B cell (primary cell): ENCODE results near the gene NAT14. TPM values are rescaled to one million over a fixed set of nuclear protein-coding genes. Genes with fewer than 3 reads are reported as not detected.

ENCODE experiments used
- ATAC-seq: fragments of 200-7000 bp; cut with Tn5 transposase; one replicate; pipeline ENCODE4 v1.10.0; 2021; ENCODE audit warnings: low read depth, mild to moderate bottlenecking, moderate number of reproducible peaks, moderate library complexity
- CTCF ChIA-PET: fragments of 350-600 bp; sonication (Branson Sonifier 250); formaldehyde crosslinking; loops from one replicate; lab custom pipeline; 2021; ENCODE audit warnings: antibody characterized with exemption, inconsistent platforms; lab: Charles Lee
- POLR2A ChIA-PET: fragments of 350-600 bp; sonication (Branson Sonifier 250); formaldehyde crosslinking; loops from one replicate; lab custom pipeline; 2021; ENCODE audit warnings: antibody characterized with exemption; lab: Charles Lee
- DNase-seq: peaks from one replicate; pipeline ENCODE4 v3.0.0; 2013
- H2AFZ ChIP-seq: 2 replicates; pipeline ENCODE4 v1.6.1; 2012; ENCODE audit warnings: mild to moderate bottlenecking, low read depth, low read length; ENCODE audit not compliant: insufficient read depth, poor library complexity, severe bottlenecking
- H3K27ac ChIP-seq, 2 donors: 1 replicate in 1 of 2; 2 replicates in 1 of 2; pipeline ENCODE4 v1.5.1; 2012 to 2013; ENCODE audit warnings: low read length in 2 of 2, mild to moderate bottlenecking in 2 of 2, moderate library complexity in 1 of 2
- H3K27me3 ChIP-seq, 4 experiments: fragments of 200-600 bp in 1 of 4; sonication (generic) in 1 of 4; replicated peaks in 1 of 4; 1 replicate in 2 of 4; 2 replicates in 2 of 4; pipeline versions ENCODE4 v1.6.1 to v1.7.0; 2013 to 2016; ENCODE audit warnings: low read length in 3 of 4, mild to moderate bottlenecking in 2 of 4, mixed read lengths in 1 of 4, moderate library complexity in 1 of 4; ENCODE audit not compliant: insufficient read depth in 4 of 4, control insufficient read depth in 3 of 4; ENCODE audit errors: control extremely low read depth in 1 of 4
- H3K36me3 ChIP-seq, 2 experiments: replicated peaks in 1 of 2; 1 replicate in 1 of 2; 2 replicates in 1 of 2; pipeline versions ENCODE4 v1.6.1 to v1.7.1; 2013; ENCODE audit warnings: low read length in 1 of 2; ENCODE audit not compliant: insufficient read depth in 2 of 2, control insufficient read depth in 1 of 2; ENCODE audit errors: control extremely low read depth in 1 of 2, extremely low read depth in 1 of 2
- H3K4me1 ChIP-seq, 2 donors: fragments of 200-600 bp in 1 of 2; sonication (generic) in 1 of 2; 1 replicate in 1 of 2; 2 replicates in 1 of 2; pipeline versions ENCODE4 v1.5.1 to v1.6.1; 2013 to 2017; ENCODE audit warnings: low read length in 2 of 2; ENCODE audit not compliant: control insufficient read depth in 2 of 2, insufficient read depth in 2 of 2
- H3K4me2 ChIP-seq: replicated peaks from 2 replicates; pipeline ENCODE3; 2012; ENCODE audit warnings: mild to moderate bottlenecking, low read depth, low read length; ENCODE audit not compliant: poor library complexity, severe bottlenecking
- H3K4me3 ChIP-seq, 5 experiments: fragments of 200-600 bp in 1 of 5; sonication (generic) in 1 of 5; 1 replicate in 3 of 5; 2 replicates in 2 of 5; pipeline versions ENCODE4 v1.5.1 to v1.7.0; 2011 to 2016; ENCODE audit warnings: low read length in 4 of 5, mild to moderate bottlenecking in 4 of 5, low read depth in 2 of 5, control low read depth in 1 of 5, moderate library complexity in 1 of 5; ENCODE audit not compliant: insufficient read depth in 1 of 5; ENCODE audit errors: control extremely low read depth in 1 of 5, extremely low read depth in 1 of 5
- H3K79me2 ChIP-seq: fragments of 200-600 bp; sonication (generic); one replicate; pipeline ENCODE4 v1.6.0; 2016; ENCODE audit warnings: low read length; ENCODE audit not compliant: control insufficient read depth, insufficient read depth
- H3K9ac ChIP-seq: fragments of 200-600 bp; sonication (generic); 2 replicates; pipeline ENCODE4 v1.6.1; 2017; ENCODE audit warnings: mild to moderate bottlenecking, low read length, moderate library complexity
- H3K9me3 ChIP-seq, 3 donors: one replicate each; pipeline versions ENCODE4 v1.6.1 to v1.7.1; 2013; ENCODE audit warnings: low read length in 2 of 3; ENCODE audit not compliant: control insufficient read depth in 2 of 3, insufficient read depth in 1 of 3; ENCODE audit errors: control extremely low read depth in 1 of 3
- H4K20me1 ChIP-seq: 2 replicates; pipeline ENCODE4 v1.6.0; 2012; ENCODE audit warnings: mild to moderate bottlenecking, low read length; ENCODE audit not compliant: insufficient read depth, control insufficient read depth, poor library complexity, severe bottlenecking
- H3K27ac Mint-ChIP-seq: one replicate; pipeline ENCODE4 v1.8.0; 2021; ENCODE audit warnings: mixed read lengths
- H3K27me3 Mint-ChIP-seq: one replicate; pipeline ENCODE4 v1.8.0; 2021; ENCODE audit warnings: mixed read lengths
- H3K4me1 Mint-ChIP-seq: one replicate; pipeline ENCODE4 v1.8.0; 2021; ENCODE audit warnings: mixed read lengths
- H3K4me3 Mint-ChIP-seq: one replicate; pipeline ENCODE4 v1.8.0; 2021; ENCODE audit warnings: mixed read lengths
- H3K9me3 Mint-ChIP-seq: one replicate; pipeline ENCODE4 v1.8.0; 2022; ENCODE audit warnings: mixed read lengths; ENCODE audit not compliant: insufficient read depth
- CTCF ChIP-seq: fragments of 200-600 bp; IDR thresholded peaks from one replicate; pipeline ENCODE4 v1.8.0; 2022; ENCODE audit warnings: antibody characterized with exemption, mild to moderate bottlenecking
- EZH2 ChIP-seq: IDR thresholded peaks from 2 replicates; pipeline ENCODE4 v1.6.1; 2012; ENCODE audit warnings: borderline replicate concordance, low read depth, mild to moderate bottlenecking, moderate library complexity, low read length; ENCODE audit not compliant: insufficient read depth, poor library complexity, severe bottlenecking
- WGBS: methylation state at CpG from one replicate; pipeline ENCODE4 v1.1.5; 2013; ENCODE audit warnings: missing lambda C conversion rate; ENCODE audit not compliant: insufficient coverage; 5-methylcytosine and 5-hydroxymethylcytosine counted together
- intact Hi-C: fragments of 100-400 bp; cut with micrococcal nuclease; formaldehyde crosslinking; loops from one replicate; pipeline ENCODE4 v1.10.0; 2022
- polyA plus RNA-seq: library from polyadenylated mRNA; depleted of rRNA; stranded (reverse); fragments of >200 nt; gene quantifications from 2 replicates; pipeline ENCODE4 v1.2.3, GENCODE V29; 2012
- total RNA-seq, 2 donors: library from RNA; stranded (reverse); fragments of 120-200 nt in 1 of 2; gene quantifications; 1 replicate in 1 of 2; 2 replicates in 1 of 2; pipeline versions ENCODE4 v1.2.3 to v1.2.4, GENCODE V29; 2013 to 2022

The NAT14 gene
- total and polyA plus RNA-seq, 2 donors (not counting 1 experiment from before 2014, with no cell fraction given), result 10.7 to 15.1 TPM

- Histone ChIP-seq H3K36me3 (no peaks in the 10 kb centered on the region), H4K20me1 (no peaks in the 10 kb centered on the region), H3K79me2 (no peaks in the 10 kb centered on the region), H3K9me3 (no peaks in the 10 kb centered on the region), H3K27ac (no peak overlapping the region), H3K4me2 (peak overlapping the region; percentile 53), H3K4me3 (no peak overlapping the region), H3K9ac (no peak overlapping the region), H3K4me1 (peaks cover 4 to 6% of the 10 kb centered on the region in 2 donors), H2AFZ (peak overlapping the region; percentile 62), H3K27me3 (no peaks in the 10 kb centered on the region)
- 0% methylated on average over 1 of the region's 4 CpGs for WGBS
- Mint-ChIP-seq H3K9me3 (no peaks in the 10 kb centered on the region), H3K4me1 (peaks cover 6% of the 10 kb centered on the region), H3K27ac (no peak overlapping the region), H3K27me3 (no peaks in the 10 kb centered on the region), H3K4me3 (no peak overlapping the region)
- POLR2A ChIA-PET, result interaction anchor here (0.7 to 1.6 kb wide), 2 partner anchors 9 to 27 kb away, joined by 5 to 10 read pairs; partner anchors contain the start of gene ZNF628
- TF ChIP-seq EZH2 (no peak), CTCF (peak; percentile 54)
- intact Hi-C loops, result loop anchor here (1.0 kb wide), 1 partner anchor 163 kb away; no protein-coding TSS in a partner anchor
- ATAC-seq, result no peak
- no peak for DNase-seq
- CTCF ChIA-PET, result interaction anchor here (0.6 to 4.1 kb wide), 23 partner anchors 9 to 327 kb away, joined by 3 to 70 read pairs (median 5); partner anchors contain the start of genes CCDC106, FIZ1, ZNF524 and ZNF628
Measured at GRCh38 chr19:55468054-55468393, 17.0 kb upstream of the NAT14 start.

GRCh38 chr19:55471266-55471665 lies 13.7 kb upstream of the NAT14 start:
- Mint-ChIP-seq H3K4me1 (peaks cover 9% of the 10 kb centered on the region), H3K27ac (no peak overlapping the region), H3K27me3 (no peaks in the 10 kb centered on the region), H3K9me3 (no peaks in the 10 kb centered on the region), H3K4me3 (no peak overlapping the region)
- CTCF ChIA-PET, result interaction anchor here (1.0 to 1.4 kb wide), 3 partner anchors 10 to 160 kb away, joined by 3 to 7 read pairs (median 3); partner anchors contain the start of gene ISOC2
- POLR2A ChIA-PET, result no interaction called here
- TF ChIP-seq EZH2 (no peak), CTCF (no peak)
- no peak overlapping the region for H3K4me3 ChIP-seq
- no peak overlapping the region for H3K27ac ChIP-seq
- peaks cover 9 to 13% of the 10 kb centered on the region in 2 donors for H3K4me1 ChIP-seq
- H4K20me1 ChIP-seq, result no peaks in the 10 kb centered on the region
- H2AFZ ChIP-seq, result no peak overlapping the region
- ATAC-seq (no peak), DNase-seq (no peak)
- no peak overlapping the region for H3K4me2 ChIP-seq
- 93% methylated on average over 11 of the region's 13 CpGs for WGBS
- intact Hi-C loops, result no loop called here
- H3K9me3 ChIP-seq, result no peaks in the 10 kb centered on the region
- H3K79me2 ChIP-seq, result no peaks in the 10 kb centered on the region
- H3K9ac ChIP-seq, result no peak overlapping the region
- H3K36me3 ChIP-seq, result no peaks in the 10 kb centered on the region
- no peaks in the 10 kb centered on the region for H3K27me3 ChIP-seq
